G401.6 (cell line): Measurements from ENCODE around the gene NAP1L4.
"Not testable (repeated sequence)": the region's sequence is repeated elsewhere in the genome, so short reads cannot be mapped to it uniquely, and the experiment has no call there.

ENCODE experiments used
- FAIRE-seq: peaks from 2 replicates; lab custom pipeline; 2012; peaks lifted over from hg19 to GRCh38; lab: Jason Lieb, UNC

The NAP1L4 gene

GRCh38 chr11:2921742-2922493, 70.2 kb downstream of the NAP1L4 start:
- FAIRE-seq, result no peak

- FAIRE-seq, result no peak
Measured at GRCh38 chr11:2921261-2921660, 70.9 kb downstream of the NAP1L4 start.

- FAIRE-seq, result no peak
Measured at GRCh38 chr11:2920343-2920742, 71.8 kb downstream of the NAP1L4 start.

- no peak for FAIRE-seq
Measured at GRCh38 chr11:2919837-2920236, 72.3 kb downstream of the NAP1L4 start.

- no peak for FAIRE-seq
Measured at GRCh38 chr11:2919188-2919587, 72.9 kb downstream of the NAP1L4 start.

GRCh38 chr11:2917842-2918490, 74.2 kb downstream of the NAP1L4 start:
- no peak for FAIRE-seq

- no peak for FAIRE-seq
Measured at GRCh38 chr11:2916892-2917645, 75.1 kb downstream of the NAP1L4 start.

GRCh38 chr11:2916114-2916891, 75.8 kb downstream of the NAP1L4 start:
- no peak for FAIRE-seq

GRCh38 chr11:2915473-2915872, 76.7 kb downstream of the NAP1L4 start:
- FAIRE-seq, result no peak

GRCh38 chr11:2914455-2915195, 77.5 kb downstream of the NAP1L4 start:
- no peak for FAIRE-seq

- FAIRE-seq, result no peak
Measured at GRCh38 chr11:2913776-2914175, 78.4 kb downstream of the NAP1L4 start.

- no peak for FAIRE-seq
Measured at GRCh38 chr11:2913019-2913431, 79.1 kb downstream of the NAP1L4 start.

GRCh38 chr11:2912498-2912897, 79.6 kb downstream of the NAP1L4 start:
- no peak for FAIRE-seq

- FAIRE-seq, result no peak
Measured at GRCh38 chr11:2911785-2912391, 80.2 kb downstream of the NAP1L4 start.

- no peak for FAIRE-seq
Measured at GRCh38 chr11:2911088-2911784, 80.9 kb downstream of the NAP1L4 start.

GRCh38 chr11:2910401-2910955, 81.7 kb downstream of the NAP1L4 start:
- FAIRE-seq, result no peak

GRCh38 chr11:2909133-2909902, 82.8 kb downstream of the NAP1L4 start:
- no peak for FAIRE-seq

- no peak for FAIRE-seq
Measured at GRCh38 chr11:2908130-2908529, 84.0 kb downstream of the NAP1L4 start.

- not testable (repeated sequence) for FAIRE-seq
Measured at GRCh38 chr11:2905299-2905698, 86.8 kb downstream of the NAP1L4 start.
